Uterus (tissue), 4 donors: ENCODE data around the gene AOC2. TPM values are rescaled to one million over a fixed set of nuclear protein-coding genes. Genes with fewer than 3 reads are reported as not detected.
A peak's percentile ranks its signal among the peaks of the same experiment; 100 is the strongest.

Experiments
- DNase-seq, 2 donors: peaks; one replicate each; pipeline ENCODE4 v3.0.0-alpha.2; 2019 to 2020
- H3K27ac ChIP-seq, 2 donors: fragments of 200-600 bp; sonication (generic); 1 replicate in 1 of 2; 2 replicates in 1 of 2; pipeline ENCODE4 v1.5.1; 2016 to 2018
- H3K27me3 ChIP-seq, 2 donors: fragments of 200-600 bp; sonication (generic); one replicate each; pipeline ENCODE4 v1.5.1; 2018 to 2019; ENCODE audit warnings: control low read depth in 1 of 2
- H3K36me3 ChIP-seq, 2 donors: fragments of 200-600 bp; sonication (generic); one replicate each; pipeline ENCODE4 v1.5.1; 2019; ENCODE audit warnings: control low read depth in 1 of 2
- H3K4me1 ChIP-seq, 2 donors: fragments of 200-600 bp; sonication (generic); one replicate each; pipeline ENCODE4 v1.5.1; 2018 to 2019; ENCODE audit warnings: control low read depth in 1 of 2
- H3K4me3 ChIP-seq, 2 donors: fragments of 200-600 bp; sonication (generic); 1 replicate in 1 of 2; 2 replicates in 1 of 2; pipeline ENCODE4 v1.5.1; 2018 to 2019; ENCODE audit warnings: mild to moderate bottlenecking in 1 of 2
- H3K9me3 ChIP-seq, 2 donors: fragments of 200-600 bp; sonication (generic); one replicate each; pipeline ENCODE4 v1.5.1; 2019; ENCODE audit warnings: control low read depth in 1 of 2
- POLR2A ChIP-seq, 2 donors: fragments of 450-650 bp; IDR thresholded peaks; one replicate each; pipeline ENCODE4 v1.6.1; 2016; ENCODE audit warnings: antibody characterized with exemption in 2 of 2, mild to moderate bottlenecking in 1 of 2, moderate library complexity in 1 of 2
- intact Hi-C: fragments of 100-400 bp; cut with DNase I; formaldehyde crosslinking; loops from one replicate; pipeline ENCODE4 v1.15.1; 2023; ENCODE audit warnings: low total_unique reads
- total RNA-seq, 4 donors: library from RNA; depleted of rRNA in 3 of 4; stranded (reverse); fragments of >200 nt in 3 of 4; gene quantifications; one replicate each; pipeline versions ENCODE4 v1.1.0 to v1.2.4, GENCODE V29; 2014 to 2023
- TF ChIP-seq, protein P1 (sequence below), 4 experiments: fragments of 200-600 bp in 2 of 4; fragments of 450-650 bp in 2 of 4; sonication (generic) in 2 of 4; IDR thresholded peaks; one replicate each; pipeline ENCODE4 v1.5.1; 2016 to 2019; ENCODE audit warnings: antibody characterized with exemption in 4 of 4, mild to moderate bottlenecking in 2 of 4, moderate library complexity in 1 of 4
- donor health status: DM: yes; HTN: yes; CAD: no.

The AOC2 gene
- total RNA-seq, 4 donors from 2014 or later = 1.3 to 5.3 (median 3.0) TPM; not detected in 1

DNA sequence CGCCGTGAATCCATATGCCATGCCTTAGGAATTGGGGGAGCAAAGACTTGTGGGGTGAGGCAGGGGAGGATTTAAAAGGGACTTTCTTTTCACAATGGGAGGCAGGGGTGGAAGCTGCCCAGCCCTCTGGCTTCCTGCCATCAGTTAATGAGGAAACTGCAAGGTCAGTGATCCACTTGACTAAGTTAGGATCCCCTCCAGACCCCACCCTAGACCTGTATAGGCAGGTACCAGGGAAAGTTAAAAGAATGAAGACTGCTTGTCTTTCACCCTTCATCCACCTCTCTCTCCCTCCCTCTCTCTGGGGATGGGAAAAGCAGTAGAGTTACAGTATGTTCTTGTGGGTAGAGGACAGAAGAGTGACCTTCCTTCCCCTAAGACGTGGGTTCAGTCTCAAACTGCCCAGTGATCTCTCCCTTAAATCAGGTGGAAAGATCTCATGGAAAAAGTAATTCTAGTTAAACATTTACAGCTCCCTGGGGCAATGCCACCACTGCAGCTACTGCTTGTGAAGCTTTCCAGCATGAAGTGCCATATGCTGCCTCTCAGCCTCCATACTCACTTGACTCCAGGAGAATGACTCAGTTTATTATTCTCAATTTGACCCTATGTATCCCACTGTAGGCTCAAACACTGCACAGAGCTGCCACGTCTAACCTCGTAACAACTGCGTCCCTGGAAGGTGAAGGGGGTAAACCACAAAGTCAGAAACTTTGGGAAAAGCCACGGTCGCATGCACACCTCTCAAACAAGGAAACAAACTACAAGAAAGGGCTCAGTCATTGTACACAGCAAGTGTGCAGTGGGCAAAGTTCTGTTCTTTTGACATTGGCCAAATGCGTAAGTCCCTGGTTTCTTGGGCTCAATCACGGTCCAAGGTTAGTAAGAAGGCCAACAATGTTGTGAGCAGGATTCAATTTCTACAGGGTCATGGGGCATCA lies 47.0 kb upstream of the AOC2 start:
- Histone ChIP-seq H3K36me3 (no peaks in the 10 kb centered on the region), H3K27me3 (no peaks in the 10 kb centered on the region), H3K4me3 (peak overlapping the region; percentile 76 to 86), H3K9me3 (no peaks in the 10 kb centered on the region), H3K4me1 (peaks cover 0 to 4% of the 10 kb centered on the region in 2 donors), H3K27ac (no peak overlapping the region)
- intact Hi-C loops = no loop called here
- no peak for DNase-seq
- TF ChIP-seq, protein P1, sequence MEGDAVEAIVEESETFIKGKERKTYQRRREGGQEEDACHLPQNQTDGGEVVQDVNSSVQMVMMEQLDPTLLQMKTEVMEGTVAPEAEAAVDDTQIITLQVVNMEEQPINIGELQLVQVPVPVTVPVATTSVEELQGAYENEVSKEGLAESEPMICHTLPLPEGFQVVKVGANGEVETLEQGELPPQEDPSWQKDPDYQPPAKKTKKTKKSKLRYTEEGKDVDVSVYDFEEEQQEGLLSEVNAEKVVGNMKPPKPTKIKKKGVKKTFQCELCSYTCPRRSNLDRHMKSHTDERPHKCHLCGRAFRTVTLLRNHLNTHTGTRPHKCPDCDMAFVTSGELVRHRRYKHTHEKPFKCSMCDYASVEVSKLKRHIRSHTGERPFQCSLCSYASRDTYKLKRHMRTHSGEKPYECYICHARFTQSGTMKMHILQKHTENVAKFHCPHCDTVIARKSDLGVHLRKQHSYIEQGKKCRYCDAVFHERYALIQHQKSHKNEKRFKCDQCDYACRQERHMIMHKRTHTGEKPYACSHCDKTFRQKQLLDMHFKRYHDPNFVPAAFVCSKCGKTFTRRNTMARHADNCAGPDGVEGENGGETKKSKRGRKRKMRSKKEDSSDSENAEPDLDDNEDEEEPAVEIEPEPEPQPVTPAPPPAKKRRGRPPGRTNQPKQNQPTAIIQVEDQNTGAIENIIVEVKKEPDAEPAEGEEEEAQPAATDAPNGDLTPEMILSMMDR (IDR thresholded peaks at IDR 0.05) = no peak
- no peak for TF ChIP-seq POLR2A (IDR thresholded peaks at IDR 0.05)

DNA sequence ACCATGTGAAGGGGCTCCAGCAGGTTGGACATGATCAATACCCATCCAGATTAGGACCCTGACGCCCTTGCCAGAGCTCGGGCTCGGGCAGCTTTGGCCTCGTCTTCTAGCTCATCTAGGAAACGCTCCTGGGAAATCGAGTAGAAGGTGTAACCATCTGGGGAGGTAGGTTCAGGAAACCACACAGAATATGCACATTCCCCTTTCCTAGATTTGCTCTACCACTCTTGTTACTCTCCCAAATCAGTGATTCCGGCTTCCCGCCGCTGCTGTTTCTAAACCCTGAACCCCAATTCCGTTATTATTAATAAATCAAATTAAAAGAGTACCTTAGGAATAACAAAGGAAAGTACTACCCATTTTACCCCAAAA lies 46.4 kb upstream of the AOC2 start:
- Histone ChIP-seq H3K4me3 (peak overlapping the region; percentile 76 to 86), H3K4me1 (peaks cover 0 to 4% of the 10 kb centered on the region in 2 donors), H3K27ac (peak overlapping the region; percentile 75 to 81), H3K36me3 (no peaks in the 10 kb centered on the region), H3K27me3 (no peaks in the 10 kb centered on the region), H3K9me3 (no peaks in the 10 kb centered on the region)
- TF ChIP-seq POLR2A (IDR thresholded peaks at IDR 0.05) = no peak
- TF ChIP-seq, protein P1 (IDR thresholded peaks at IDR 0.05) = no peak
- no peak for DNase-seq
- intact Hi-C loops = no loop called here

GRCh38 chr17:42798383-42799380 lies 45.7 kb upstream of the AOC2 start, which contains the start of the genes CNTD1 and COA3:
CNTD1 (plus strand) TSS chr17:42798861; CDS start chr17:42799068, 207 bp downstream.
COA3 (minus strand) TSS chr17:42798704; CDS start chr17:42798681, 23 bp downstream.
- intact Hi-C loops = no loop called here
- Histone ChIP-seq H3K27ac (peak within 1 kb of the TSS; percentile 75 to 81), H3K4me1 (peaks cover 0 to 4% of the 10 kb centered on the region in 2 donors), H3K4me3 (peak within 1 kb of the TSS; percentile 76 to 86), H3K36me3 (no peaks in the 10 kb centered on the region), H3K27me3 (no peaks in the 10 kb centered on the region), H3K9me3 (no peaks in the 10 kb centered on the region)
- TF ChIP-seq, protein P1 (IDR thresholded peaks at IDR 0.05) = peak in 1 of 4 experiments; percentile 7
- peak in 1 of 2 donors; percentile 38 for TF ChIP-seq POLR2A (IDR thresholded peaks at IDR 0.05)
- DNase-seq = peak; percentile 79 to 84

GRCh38 chr17:42803074-42803883 lies 41.1 kb upstream of the AOC2 start:
- H3K4me1 ChIP-seq = no peaks in the 10 kb centered on the region
- intact Hi-C loops = no loop called here
- TF ChIP-seq, protein P1 (IDR thresholded peaks at IDR 0.05) = no peak
- TF ChIP-seq POLR2A (IDR thresholded peaks at IDR 0.05) = no peak
- no peak overlapping the region for H3K27ac ChIP-seq
- no peak overlapping the region for H3K4me3 ChIP-seq
- no peaks in the 10 kb centered on the region for H3K9me3 ChIP-seq
- H3K36me3 ChIP-seq = no peaks in the 10 kb centered on the region
- DNase-seq = no peak
- H3K27me3 ChIP-seq = no peaks in the 10 kb centered on the region
